NCI-H1105 treated with DMSO at 0.1 percent for 48 hours (cell line): Measurements from ENCODE around the gene C3orf49.

ENCODE experiments used
- DNase-seq: peaks from one replicate; lab custom pipeline; 2025; lab: John Stamatoyannopoulos, UW

C3orf49 gene

DNA sequence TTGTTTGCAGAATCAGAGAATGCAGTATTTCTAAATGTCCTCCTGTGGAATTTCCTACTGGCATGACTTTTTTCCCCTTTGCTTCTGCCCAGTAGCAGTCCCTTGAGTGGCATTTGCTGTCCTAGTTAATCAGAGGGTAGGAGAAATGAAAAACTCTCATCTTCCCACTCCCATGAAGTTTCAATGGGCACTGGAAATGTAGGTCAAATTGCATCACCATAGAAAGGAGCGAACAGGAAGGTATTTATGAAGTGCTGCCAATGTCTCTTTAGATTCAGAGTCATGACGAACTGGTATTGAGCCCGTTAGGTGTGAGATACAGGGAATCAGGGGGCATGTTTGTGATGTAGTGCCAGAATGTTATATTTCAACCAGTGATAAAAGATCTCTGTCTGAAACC lies 67.8 kb downstream of the C3orf49 start:
- no peak for DNase-seq

DNA sequence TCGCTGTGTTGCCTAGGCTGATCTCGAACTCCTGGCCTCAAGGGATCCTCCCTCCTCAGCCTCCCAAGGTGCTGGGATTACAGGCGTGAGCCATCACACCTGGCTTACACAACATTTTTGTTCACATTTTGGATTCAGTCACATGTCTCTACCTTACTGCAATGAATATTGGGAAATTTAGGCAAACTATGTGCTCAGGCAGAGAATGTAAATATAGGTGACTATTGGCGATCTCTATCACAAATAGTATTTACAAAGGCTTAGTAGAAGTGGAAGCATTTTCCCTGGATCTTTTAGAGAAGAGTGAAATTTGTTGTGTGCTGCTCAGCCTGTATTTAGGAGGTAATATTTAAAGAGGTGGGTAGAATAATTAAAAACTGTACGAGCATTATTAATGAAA lies 72.4 kb downstream of the C3orf49 start:
- no peak for DNase-seq

DNA sequence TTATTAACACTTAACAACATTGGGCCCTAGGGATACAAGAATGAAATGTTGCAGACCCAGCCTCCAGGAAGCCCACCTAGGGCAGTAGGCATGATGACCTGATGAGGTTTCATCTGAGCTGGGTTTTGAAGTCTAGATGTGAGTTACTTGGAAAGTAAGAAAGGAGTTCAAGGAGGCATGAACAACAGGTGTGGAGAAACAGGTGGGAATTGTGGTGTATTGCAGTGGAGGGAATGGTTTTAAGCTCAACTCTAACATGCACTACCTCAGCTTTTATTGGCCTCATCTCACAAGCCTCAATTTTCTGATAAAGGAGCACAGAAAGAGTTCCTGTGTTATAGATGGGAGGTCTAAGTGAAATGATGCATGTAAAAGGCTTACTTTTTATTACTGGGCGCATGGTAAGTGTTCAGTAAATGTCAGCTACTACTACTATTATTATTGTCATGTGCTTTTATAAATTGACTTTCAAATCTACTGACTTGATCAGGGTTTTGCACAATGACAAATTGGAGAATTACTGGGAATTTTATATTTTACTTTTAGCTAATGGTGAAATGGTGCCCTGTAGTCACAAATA lies 73.8 kb downstream of the C3orf49 start:
- no peak for DNase-seq

DNA sequence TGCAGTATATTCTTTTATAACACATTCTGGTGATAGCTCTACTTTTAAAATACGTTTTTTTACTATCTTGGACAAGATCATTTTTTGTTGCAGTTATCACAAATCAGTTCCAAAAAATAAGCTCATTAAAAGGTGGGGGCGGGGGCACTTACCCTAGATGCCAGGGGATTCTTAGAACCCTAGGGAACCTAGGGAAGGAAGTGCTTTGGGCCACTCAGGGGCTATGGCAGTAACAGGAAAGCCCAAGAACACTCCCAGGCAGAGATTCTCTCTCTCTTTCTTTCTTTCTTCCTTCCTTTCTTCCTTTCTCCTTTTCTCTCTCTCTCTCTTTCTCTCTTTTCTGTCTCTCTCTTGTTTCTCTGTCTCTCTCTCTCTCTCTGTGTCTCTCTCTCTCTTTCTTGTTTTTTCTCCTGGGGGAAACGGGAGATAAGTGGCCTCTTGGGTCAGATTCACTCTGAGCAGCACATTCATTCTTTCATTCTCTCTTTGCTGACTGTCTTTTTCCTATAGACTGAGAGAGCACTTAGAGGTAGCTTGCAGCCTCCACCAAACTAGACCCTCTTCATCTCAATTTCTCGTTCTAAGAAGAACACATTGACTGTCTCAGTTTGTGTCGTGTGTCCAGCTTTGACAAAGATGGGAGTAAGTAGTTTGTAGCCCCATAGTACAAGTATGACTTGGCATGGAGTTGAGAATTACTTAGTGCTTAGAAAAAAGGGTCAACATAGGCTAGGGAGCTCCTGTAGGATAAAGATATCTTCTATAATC lies 76.5 kb downstream of the C3orf49 start:
- DNase-seq, result no peak

DNA sequence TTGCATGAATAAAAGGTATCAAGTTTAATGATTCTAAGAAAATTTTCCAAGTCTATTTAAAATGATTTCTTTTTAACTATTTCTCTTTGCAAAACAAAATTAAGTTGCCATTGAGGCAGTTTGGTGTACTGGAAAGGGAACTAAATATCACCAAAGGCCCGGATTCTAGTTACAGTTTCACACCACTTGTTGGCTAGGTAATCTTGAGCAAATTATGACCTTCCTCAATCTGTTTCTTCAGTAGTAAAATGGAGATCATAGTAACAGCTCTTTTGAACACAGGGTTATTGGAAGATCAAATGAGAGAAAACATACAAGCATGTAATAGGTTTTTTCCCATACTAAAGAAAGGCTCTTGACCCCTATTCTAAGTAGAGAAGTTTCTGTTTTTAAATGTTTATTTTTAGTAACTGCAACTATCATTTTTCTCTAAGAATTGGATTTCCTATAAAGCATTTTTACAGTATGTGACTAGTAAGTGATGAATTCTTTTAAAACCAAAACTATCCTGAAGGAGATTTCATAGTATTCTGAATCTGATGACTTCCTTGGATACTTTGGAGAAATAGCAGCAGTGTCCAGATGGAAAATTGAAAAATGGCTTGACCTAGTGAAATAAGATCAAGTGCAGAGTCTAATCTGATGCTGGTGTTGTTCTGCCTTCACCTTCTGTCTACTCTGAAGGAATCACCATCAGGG lies 77.4 kb downstream of the C3orf49 start:
- no peak for DNase-seq
